Activated CD8-positive, alpha-beta T cell treated with anti-CD3 and anti-CD28 coated beads for 36 hours (primary cell): ENCODE data around the gene ME3. TPM values are rescaled to one million over a fixed set of nuclear protein-coding genes. Genes with fewer than 3 reads are reported as not detected.

Experiments
- ATAC-seq: fragments of 200-7000 bp; cut with Tn5 transposase; one replicate; pipeline ENCODE4 v1.10.0; 2021; ENCODE audit warnings: mild to moderate bottlenecking, moderate library complexity
- CTCF ChIA-PET: fragments of 350-600 bp; sonication (Branson Sonifier 250); formaldehyde crosslinking; loops from one replicate; lab custom pipeline; 2021; ENCODE audit warnings: antibody characterized with exemption; lab: Charles Lee
- POLR2A ChIA-PET: fragments of 350-600 bp; sonication (Branson Sonifier 250); formaldehyde crosslinking; loops from one replicate; lab custom pipeline; 2021; ENCODE audit warnings: antibody characterized with exemption; lab: Charles Lee
- DNase-seq: peaks from one replicate; pipeline ENCODE4 v3.0.0-alpha.2; 2020
- H3K27ac Mint-ChIP-seq: one replicate; pipeline ENCODE4 v1.8.0; 2021; ENCODE audit warnings: mild to moderate bottlenecking, mixed read lengths
- H3K27me3 Mint-ChIP-seq: one replicate; pipeline ENCODE4 v1.8.0; 2021; ENCODE audit warnings: mixed read lengths
- H3K36me3 Mint-ChIP-seq: one replicate; pipeline ENCODE4 v1.8.0; 2021; ENCODE audit warnings: low read depth, mixed read lengths
- H3K4me1 Mint-ChIP-seq: one replicate; pipeline ENCODE4 v1.8.0; 2021; ENCODE audit warnings: low read depth, mixed read lengths
- H3K4me3 Mint-ChIP-seq: one replicate; pipeline ENCODE4 v1.8.0; 2021; ENCODE audit warnings: mild to moderate bottlenecking, moderate library complexity, mixed read lengths
- H3K9me3 Mint-ChIP-seq: one replicate; pipeline ENCODE4 v1.8.0; 2021; ENCODE audit warnings: mixed read lengths
- CTCF ChIP-seq: fragments of 200-600 bp; IDR thresholded peaks from one replicate; pipeline ENCODE4 v1.8.0; 2022; ENCODE audit warnings: antibody characterized with exemption, mild to moderate bottlenecking
- intact Hi-C: fragments of 100-400 bp; cut with micrococcal nuclease; formaldehyde crosslinking; loops from one replicate; pipeline ENCODE4 v1.10.0; 2022
- total RNA-seq, 2 experiments: library from RNA; stranded (reverse); gene quantifications; one replicate each; pipeline ENCODE4 v1.2.3, GENCODE V29; 2021

The ME3 gene
- total RNA-seq, 2 experiments from 2014 or later: 5.0 to 6.2 TPM

- H3K4me3 Mint-ChIP-seq: no peak overlapping the region
- H3K36me3 Mint-ChIP-seq: no peaks in the 10 kb centered on the region
- TF ChIP-seq CTCF: no peak
- DNase-seq (no peak), ATAC-seq (no peak)
- no peaks in the 10 kb centered on the region for H3K9me3 Mint-ChIP-seq
- ChIA-PET POLR2A (no interaction called here), CTCF (no interaction called here)
- H3K27ac Mint-ChIP-seq: no peak overlapping the region
- H3K4me1 Mint-ChIP-seq: peaks cover 4% of the 10 kb centered on the region
- H3K27me3 Mint-ChIP-seq: peaks cover 5% of the 10 kb centered on the region
- intact Hi-C loops: no loop called here
Observed at GRCh38 chr11:86699040-86699791, 26.8 kb upstream of the ME3 start.

GRCh38 chr11:86698639-86699038 is 26.2 kb upstream of the ME3 start:
- POLR2A ChIA-PET: no interaction called here
- DNase-seq: no peak
- CTCF ChIA-PET: no interaction called here
- Mint-ChIP-seq H3K27ac (no peak overlapping the region), H3K4me1 (peaks cover 4% of the 10 kb centered on the region), H3K9me3 (no peaks in the 10 kb centered on the region), H3K36me3 (no peaks in the 10 kb centered on the region), H3K4me3 (no peak overlapping the region), H3K27me3 (peaks cover under 1% of the 10 kb centered on the region)
- TF ChIP-seq CTCF: no peak
- intact Hi-C loops: no loop called here
- ATAC-seq: no peak

GRCh38 chr11:86696451-86696850 is 24.0 kb upstream of the ME3 start:
- H3K4me3 Mint-ChIP-seq: no peak overlapping the region
- no peak overlapping the region for H3K27ac Mint-ChIP-seq
- no peak for TF ChIP-seq CTCF
- H3K9me3 Mint-ChIP-seq: no peaks in the 10 kb centered on the region
- ChIA-PET POLR2A (no interaction called here), CTCF (interaction anchor here (1.0 to 1.2 kb wide), 2 partner anchors 88 kb away, joined by 4 read pairs; no protein-coding TSS in a partner anchor)
- ATAC-seq (no peak), DNase-seq (no peak)
- H3K27me3 Mint-ChIP-seq: peaks cover 10% of the 10 kb centered on the region
- H3K4me1 Mint-ChIP-seq: peaks cover 4% of the 10 kb centered on the region
- H3K36me3 Mint-ChIP-seq: no peaks in the 10 kb centered on the region
- intact Hi-C loops: no loop called here

- no peak for TF ChIP-seq CTCF
- H3K36me3 Mint-ChIP-seq: no peaks in the 10 kb centered on the region
Observed at GRCh38 chr11:86696004-86696403, 23.6 kb upstream of the ME3 start.

GRCh38 chr11:86695373-86695772 is 23.0 kb upstream of the ME3 start:
- Mint-ChIP-seq H3K36me3 (no peaks in the 10 kb centered on the region), H3K4me3 (no peak overlapping the region), H3K27ac (no peak overlapping the region), H3K4me1 (peaks cover 4% of the 10 kb centered on the region), H3K9me3 (no peaks in the 10 kb centered on the region), H3K27me3 (peaks cover 10% of the 10 kb centered on the region)
- POLR2A ChIA-PET: no interaction called here
- intact Hi-C loops: no loop called here
- no peak for DNase-seq
- TF ChIP-seq CTCF: no peak
- CTCF ChIA-PET: interaction anchor here (1.0 to 1.3 kb wide), 3 partner anchors 16 to 87 kb away, joined by 3 to 5 read pairs (median 4); no protein-coding TSS in a partner anchor
- ATAC-seq: no peak

More at GRCh38 chr11:86696004-86696403, 23.6 kb upstream of the ME3 start:
- H3K27me3 Mint-ChIP-seq: peaks cover 10% of the 10 kb centered on the region
- no peak overlapping the region for H3K27ac Mint-ChIP-seq
- ATAC-seq (no peak), DNase-seq (no peak)
- CTCF ChIA-PET: interaction anchor here (0.6 to 1.3 kb wide), 4 partner anchors 16 to 814 kb away, joined by 3 to 5 read pairs (median 4); no protein-coding TSS in a partner anchor
- intact Hi-C loops: no loop called here
- POLR2A ChIA-PET: no interaction called here
- no peak overlapping the region for H3K4me3 Mint-ChIP-seq
- H3K4me1 Mint-ChIP-seq: peaks cover 4% of the 10 kb centered on the region
- H3K9me3 Mint-ChIP-seq: no peaks in the 10 kb centered on the region
